GM21786 (cell line): ENCODE measurements around the gene RAB1A.
A peak's percentile ranks its signal among the peaks of the same experiment; 100 is the strongest.

Experiments used
- ATAC-seq: cut with Tn5 transposase; IDR thresholded peaks from one replicate; pipeline ENCODE4 v1.9.1; 2021; ENCODE audit not compliant: unreplicated experiment

The RAB1A gene

GRCh38 chr2:65062843-65063825, 66.8 kb downstream of the RAB1A start:
- no peak for ATAC-seq

- no peak for ATAC-seq
Observed at GRCh38 chr2:65061910-65062339, 68.0 kb downstream of the RAB1A start.

- no peak for ATAC-seq
Observed at GRCh38 chr2:65061146-65061909, 68.6 kb downstream of the RAB1A start.

- no peak for ATAC-seq
Observed at GRCh38 chr2:65059071-65059470, 70.8 kb downstream of the RAB1A start.

- ATAC-seq: peak; percentile 31
Observed at GRCh38 chr2:65057391-65058052, 72.4 kb downstream of the RAB1A start.

GRCh38 chr2:65057054-65057375, 72.9 kb downstream of the RAB1A start:
- no peak for ATAC-seq

- peak; percentile 74 for ATAC-seq
Observed at GRCh38 chr2:65056215-65057053, 73.5 kb downstream of the RAB1A start, which contains the start of gene CEP68. Gene CEP68 (plus strand): TSS chr2:65056416. CDS start chr2:65069445, 13,029 bp downstream.

GRCh38 chr2:65055422-65056214, 74.3 kb downstream of the RAB1A start:
- peak; percentile 20 for ATAC-seq

GRCh38 chr2:65054749-65055421, 75.0 kb downstream of the RAB1A start:
- ATAC-seq: no peak

GRCh38 chr2:65053199-65053598, 76.7 kb downstream of the RAB1A start:
- peak; percentile 60 for ATAC-seq

- ATAC-seq: no peak
Observed at GRCh38 chr2:65050931-65051330, 79.0 kb downstream of the RAB1A start.

GRCh38 chr2:65049010-65049639, 80.8 kb downstream of the RAB1A start:
- ATAC-seq: no peak

GRCh38 chr2:65046633-65047407, 83.1 kb downstream of the RAB1A start:
- no peak for ATAC-seq

- no peak for ATAC-seq
Observed at GRCh38 chr2:65045651-65046050, 84.3 kb downstream of the RAB1A start.

- ATAC-seq: no peak
Observed at GRCh38 chr2:65044097-65044735, 85.7 kb downstream of the RAB1A start.

GRCh38 chr2:65043001-65043400, 86.9 kb downstream of the RAB1A start:
- ATAC-seq: no peak
